Sigmoid colon (tissue), 7 donors: ENCODE results near the gene GALK1. TPM values are rescaled to one million over a fixed set of nuclear protein-coding genes. Genes with fewer than 3 reads are reported as not detected.
"Not testable (repeated sequence)": the region's sequence is repeated elsewhere in the genome, so short reads cannot be mapped to it uniquely, and the experiment has no call there.

Experiments used
- DNase-seq: peaks from one replicate; pipeline ENCODE4 v3.0.0-alpha.2; 2019
- H3K27ac ChIP-seq, 4 donors: fragments of 200-600 bp; sonication (generic); one replicate each; pipeline ENCODE4 v1.5.1; 2016 to 2019; ENCODE audit warnings: mild to moderate bottlenecking in 1 of 4
- H3K27me3 ChIP-seq, 3 donors: fragments of 200-600 bp; sonication (generic); one replicate each; pipeline ENCODE4 v1.5.1; 2019; ENCODE audit warnings: mild to moderate bottlenecking in 1 of 3
- H3K36me3 ChIP-seq, 4 donors: fragments of 200-600 bp; sonication (generic); one replicate each; pipeline ENCODE4 v1.5.1; 2016 to 2019
- H3K4me1 ChIP-seq, 4 donors: fragments of 200-600 bp; sonication (generic); one replicate each; pipeline ENCODE4 v1.5.1; 2017 to 2019
- H3K4me3 ChIP-seq, 4 donors: fragments of 200-600 bp; sonication (generic); one replicate each; pipeline ENCODE4 v1.5.1; 2017 to 2019; ENCODE audit warnings: mild to moderate bottlenecking in 2 of 4, moderate library complexity in 1 of 4
- H3K9me3 ChIP-seq, 4 donors: fragments of 200-600 bp in 3 of 4; sonication (generic) in 3 of 4; one replicate each; pipeline versions ENCODE4 v1.5.1 to v1.6.1; 2013 to 2019
- EP300 ChIP-seq, 4 donors: sonication (generic); formaldehyde crosslinking; IDR thresholded peaks; one replicate each; pipeline ENCODE4 v1.6.1; 2017; ENCODE audit warnings: antibody characterized with exemption in 4 of 4
- POLR2A ChIP-seq, 2 donors: fragments of 450-650 bp; IDR thresholded peaks; one replicate each; pipeline ENCODE4 v1.6.1; 2016; ENCODE audit warnings: antibody characterized with exemption in 2 of 2, mild to moderate bottlenecking in 2 of 2, moderate library complexity in 2 of 2
- POLR2AphosphoS5 ChIP-seq, 4 donors: sonication (generic); formaldehyde crosslinking; IDR thresholded peaks; one replicate each; pipeline ENCODE4 v1.6.1; 2017; ENCODE audit warnings: antibody characterized with exemption in 4 of 4
- WGBS, 2 donors: extraction: QIAGEN DNeasy Blood & Tissue Kit; methylation state at CpG; one replicate each; pipeline ENCODE4 v1.1.7; 2013; 5-methylcytosine and 5-hydroxymethylcytosine counted together
- intact Hi-C: fragments of 100-400 bp; cut with DNase I; formaldehyde crosslinking; loops from one replicate; pipeline ENCODE4 v1.15.1; 2023
- polyA plus RNA-seq, 3 donors: library from polyadenylated mRNA; stranded (reverse); fragments of 200-250 nt; gene quantifications; one replicate each; pipeline ENCODE4 v1.2.3, GENCODE V29; 2013
- total RNA-seq, 4 donors: library from RNA; depleted of rRNA; stranded (reverse); fragments of >200 nt; gene quantifications; one replicate each; pipeline ENCODE4 v1.1.0, GENCODE V29; 2016
- TF ChIP-seq, protein P1 (sequence below), 4 experiments: fragments of 450-650 bp in 3 of 4; fragments of 200-600 bp in 1 of 4; IDR thresholded peaks; one replicate each; pipeline ENCODE4 v1.5.1; 2016 to 2019; ENCODE audit warnings: antibody characterized with exemption in 4 of 4, mild to moderate bottlenecking in 3 of 4, moderate library complexity in 2 of 4
- donor health status: healthy with polysubstance abuse.
- donor health status: Bipolar disorder and iron deficiency.
- donor health status: healthy.

The GALK1 gene
- total and polyA plus RNA-seq, 7 donors: 14.3 to 28.2 (median 19.4) TPM

DNA sequence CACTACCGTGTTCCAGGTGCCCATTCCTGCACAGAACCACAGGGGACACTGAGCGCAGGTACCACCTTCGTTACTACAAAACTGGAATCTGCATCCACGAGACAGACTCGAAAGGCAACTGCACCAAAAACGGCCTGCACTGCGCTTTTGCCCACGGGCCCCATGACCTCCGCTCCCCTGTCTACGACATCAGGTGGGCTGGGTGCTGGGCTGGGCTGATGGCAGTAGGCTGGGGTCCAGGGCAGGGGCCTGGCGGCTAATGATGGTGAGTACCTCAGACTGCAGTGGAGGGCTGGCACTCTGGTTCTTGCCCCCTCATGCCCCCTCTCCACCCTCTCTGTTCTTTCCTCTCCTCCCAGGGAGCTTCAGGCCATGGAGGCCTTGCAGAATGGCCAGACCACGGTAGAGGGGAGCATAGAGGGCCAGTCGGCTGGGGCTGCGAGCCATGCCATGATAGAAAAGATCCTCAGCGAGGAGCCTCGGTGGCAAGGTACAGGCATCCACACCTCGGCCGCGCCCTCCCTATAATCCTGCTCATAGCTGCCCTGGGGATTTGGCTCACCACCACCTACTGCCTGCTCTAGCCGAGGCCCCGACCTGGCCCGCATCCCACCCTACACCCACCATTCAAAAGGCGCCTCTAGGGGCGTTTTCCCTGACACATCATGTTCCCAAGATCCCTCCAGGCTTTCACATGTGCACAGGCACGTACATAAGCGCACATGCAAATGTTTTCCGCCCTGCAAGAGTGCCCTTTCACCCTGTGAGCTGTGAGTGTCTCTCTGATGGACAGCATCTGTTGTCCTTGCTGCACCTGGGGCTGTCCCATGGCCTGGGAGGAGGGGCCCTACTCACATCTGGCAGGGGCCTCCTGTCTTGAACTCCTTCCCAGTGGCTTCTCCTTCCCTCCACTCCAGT, 47.4 kb upstream of the GALK1 start:
- TF ChIP-seq POLR2A (IDR thresholded peaks at IDR 0.05) (no peak), POLR2AphosphoS5 (IDR thresholded peaks at IDR 0.05) (peak in 1 of 4 donors; percentile 28), EP300 (IDR thresholded peaks at IDR 0.05) (no peak)
- TF ChIP-seq, protein P1, sequence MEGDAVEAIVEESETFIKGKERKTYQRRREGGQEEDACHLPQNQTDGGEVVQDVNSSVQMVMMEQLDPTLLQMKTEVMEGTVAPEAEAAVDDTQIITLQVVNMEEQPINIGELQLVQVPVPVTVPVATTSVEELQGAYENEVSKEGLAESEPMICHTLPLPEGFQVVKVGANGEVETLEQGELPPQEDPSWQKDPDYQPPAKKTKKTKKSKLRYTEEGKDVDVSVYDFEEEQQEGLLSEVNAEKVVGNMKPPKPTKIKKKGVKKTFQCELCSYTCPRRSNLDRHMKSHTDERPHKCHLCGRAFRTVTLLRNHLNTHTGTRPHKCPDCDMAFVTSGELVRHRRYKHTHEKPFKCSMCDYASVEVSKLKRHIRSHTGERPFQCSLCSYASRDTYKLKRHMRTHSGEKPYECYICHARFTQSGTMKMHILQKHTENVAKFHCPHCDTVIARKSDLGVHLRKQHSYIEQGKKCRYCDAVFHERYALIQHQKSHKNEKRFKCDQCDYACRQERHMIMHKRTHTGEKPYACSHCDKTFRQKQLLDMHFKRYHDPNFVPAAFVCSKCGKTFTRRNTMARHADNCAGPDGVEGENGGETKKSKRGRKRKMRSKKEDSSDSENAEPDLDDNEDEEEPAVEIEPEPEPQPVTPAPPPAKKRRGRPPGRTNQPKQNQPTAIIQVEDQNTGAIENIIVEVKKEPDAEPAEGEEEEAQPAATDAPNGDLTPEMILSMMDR (IDR thresholded peaks at IDR 0.05): no peak
- Histone ChIP-seq H3K36me3 (peaks cover 33 to 81% (median 42%) of the 10 kb centered on the region in 4 donors), H3K9me3 (no peaks in the 10 kb centered on the region), H3K27ac (no peak overlapping the region), H3K4me3 (no peak overlapping the region), H3K4me1 (peaks cover 0 to 10% (median 0%) of the 10 kb centered on the region in 4 donors), H3K27me3 (no peaks in the 10 kb centered on the region)
- WGBS, 2 donors: 92 to 94% methylated on average over 27 of the region's 27 CpGs
- DNase-seq: no peak
- intact Hi-C loops: no loop called here

DNA sequence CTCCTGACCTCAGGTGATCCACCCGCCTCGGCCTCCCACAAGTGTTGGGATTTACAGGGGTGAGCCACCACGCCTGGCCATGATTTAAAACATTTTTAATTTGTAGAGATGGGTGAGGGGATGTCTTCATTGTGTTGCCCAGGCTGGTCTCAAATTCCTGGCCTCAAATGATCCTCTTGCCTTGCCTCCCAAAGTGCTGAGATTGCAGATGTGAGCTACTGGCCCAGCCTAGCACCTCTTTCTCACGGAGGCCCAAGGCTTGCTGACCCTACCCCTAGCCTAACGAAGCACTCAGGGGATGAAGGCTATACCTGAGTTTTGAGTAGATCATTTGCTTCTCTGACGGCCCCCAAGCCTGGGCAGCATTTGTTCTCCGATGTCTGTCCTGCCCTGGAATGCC, 46.2 kb upstream of the GALK1 start:
- 95 to 96% methylated on average over 7 of the region's 7 CpGs for WGBS, 2 donors
- TF ChIP-seq, protein P1 (IDR thresholded peaks at IDR 0.05): no peak
- TF ChIP-seq POLR2A (IDR thresholded peaks at IDR 0.05) (no peak), EP300 (IDR thresholded peaks at IDR 0.05) (no peak), POLR2AphosphoS5 (IDR thresholded peaks at IDR 0.05) (no peak)

DNA sequence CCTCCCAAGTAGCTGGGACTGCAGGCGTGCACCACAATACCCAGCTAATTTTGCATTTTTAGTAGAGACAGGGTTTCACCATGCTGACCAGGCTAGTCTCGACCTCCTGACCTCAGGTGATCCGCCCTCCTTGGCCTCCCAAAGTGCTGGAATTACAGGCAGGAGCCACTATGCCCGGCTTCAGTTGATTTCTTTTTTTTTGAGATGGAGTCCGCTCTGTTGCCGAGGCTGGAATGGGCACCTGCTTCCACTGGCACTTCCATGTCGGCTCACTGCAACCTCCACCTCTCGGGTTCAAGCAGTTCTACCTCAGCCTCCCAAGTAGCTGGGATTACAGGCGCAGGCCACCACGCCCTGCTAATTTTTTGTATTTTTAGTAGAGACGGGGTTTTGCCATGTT, 45.8 kb upstream of the GALK1 start:
- WGBS, 2 donors: 96% methylated on average over 11 of the region's 11 CpGs
- DNase-seq, H3K4me3 ChIP-seq, H3K27ac ChIP-seq, intact Hi-C loops, H3K9me3 ChIP-seq, H3K27me3 ChIP-seq: not testable (repeated sequence)
- peaks cover 27 to 65% (median 32%) of the 10 kb centered on the region in 4 donors for H3K36me3 ChIP-seq
- H3K4me1 ChIP-seq: peaks cover 0 to 10% (median 0%) of the 10 kb centered on the region in 4 donors

More for the DNA sequence above, 46.2 kb upstream of the GALK1 start:
- peaks cover 0 to 10% (median 0%) of the 10 kb centered on the region in 4 donors for H3K4me1 ChIP-seq
- no peaks in the 10 kb centered on the region for H3K9me3 ChIP-seq
- no peak overlapping the region for H3K4me3 ChIP-seq
- DNase-seq: no peak
- intact Hi-C loops: no loop called here
- no peak overlapping the region for H3K27ac ChIP-seq
- no peaks in the 10 kb centered on the region for H3K27me3 ChIP-seq
- H3K36me3 ChIP-seq: peaks cover 27 to 69% (median 32%) of the 10 kb centered on the region in 4 donors

DNA sequence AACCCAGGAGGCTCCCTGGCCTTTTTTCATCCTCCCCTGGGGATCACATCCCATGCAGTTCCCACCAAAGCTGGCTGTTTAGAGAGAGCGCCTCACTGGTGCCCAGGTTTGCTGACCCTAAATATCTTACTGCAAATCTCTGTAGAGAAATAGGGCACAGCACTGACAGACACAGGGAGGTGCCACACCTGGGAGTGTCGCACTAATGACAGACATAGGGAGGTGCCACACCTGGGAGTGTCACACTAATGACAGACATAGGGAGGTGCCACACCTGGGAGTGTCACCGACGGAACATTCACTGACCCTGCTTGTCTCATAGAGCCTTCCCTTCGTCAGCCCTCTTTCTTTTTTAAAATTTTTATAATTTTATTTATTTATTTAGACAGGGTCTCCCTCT, 45.2 kb upstream of the GALK1 start:
- H3K4me1 ChIP-seq: peaks cover 0 to 10% (median 0%) of the 10 kb centered on the region in 4 donors
- no peaks in the 10 kb centered on the region for H3K27me3 ChIP-seq
- H3K4me3 ChIP-seq: no peak overlapping the region
- peaks cover 25 to 59% (median 30%) of the 10 kb centered on the region in 4 donors for H3K36me3 ChIP-seq
- 45 to 77% methylated on average over 5 of the region's 5 CpGs for WGBS, 2 donors
- peak overlapping the region in 3 of 4 donors; percentile 1 to 74 (median 55) for H3K27ac ChIP-seq
- DNase-seq: no peak
- TF ChIP-seq POLR2A (IDR thresholded peaks at IDR 0.05) (no peak), EP300 (IDR thresholded peaks at IDR 0.05) (no peak), POLR2AphosphoS5 (IDR thresholded peaks at IDR 0.05) (no peak)
- TF ChIP-seq, protein P1 (IDR thresholded peaks at IDR 0.05): no peak
- H3K9me3 ChIP-seq: no peaks in the 10 kb centered on the region
- intact Hi-C loops: no loop called here

DNA sequence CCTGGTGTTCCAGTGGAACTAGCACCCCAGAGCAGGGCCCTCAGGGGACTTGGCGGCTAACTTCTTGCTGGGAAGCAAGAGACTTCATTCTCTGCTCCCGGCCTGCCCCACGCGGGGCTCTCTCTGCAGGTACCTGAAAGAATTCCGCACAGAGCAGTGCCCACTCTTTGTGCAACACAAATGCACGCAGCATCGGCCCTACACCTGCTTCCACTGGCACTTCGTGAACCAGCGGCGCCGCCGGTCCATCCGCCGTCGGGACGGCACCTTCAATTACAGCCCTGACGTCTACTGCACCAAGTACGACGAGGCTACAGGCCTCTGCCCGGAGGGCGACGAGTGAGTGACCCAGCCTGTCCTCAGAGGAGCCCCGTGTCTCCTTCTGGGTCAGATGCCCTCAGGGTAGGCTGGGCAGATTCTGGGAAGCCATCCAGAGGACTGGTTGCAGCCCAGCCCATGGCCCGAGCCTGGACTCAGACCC, 44.7 kb upstream of the GALK1 start:
- 93 to 95% methylated on average over 24 of the region's 24 CpGs for WGBS, 2 donors
- H3K4me1 ChIP-seq: peaks cover 0 to 10% (median 0%) of the 10 kb centered on the region in 4 donors
- no peaks in the 10 kb centered on the region for H3K9me3 ChIP-seq
- intact Hi-C loops: no loop called here
- peak overlapping the region; percentile 1 to 74 (median 54) for H3K27ac ChIP-seq
- TF ChIP-seq, protein P1 (IDR thresholded peaks at IDR 0.05): no peak
- TF ChIP-seq POLR2A (IDR thresholded peaks at IDR 0.05) (no peak), EP300 (IDR thresholded peaks at IDR 0.05) (no peak), POLR2AphosphoS5 (IDR thresholded peaks at IDR 0.05) (no peak)
- H3K4me3 ChIP-seq: no peak overlapping the region
- DNase-seq: no peak
- no peaks in the 10 kb centered on the region for H3K27me3 ChIP-seq
- peaks cover 19 to 54% (median 29%) of the 10 kb centered on the region in 4 donors for H3K36me3 ChIP-seq
